Hepatocyte (in vitro differentiated cells): ENCODE data around the gene FHIP1A. TPM values are rescaled to one million over a fixed set of nuclear protein-coding genes. Genes with fewer than 3 reads are reported as not detected.

ENCODE experiments used
- DNase-seq: peaks from one replicate; pipeline ENCODE4 v3.0.0-alpha.2; 2016; ENCODE audit warnings: low spot score
- H2AFZ ChIP-seq: fragments of 200-600 bp; sonication (generic); 2 replicates; pipeline ENCODE4 v1.6.0; 2016; ENCODE audit warnings: antibody characterized with exemption, mild to moderate bottlenecking
- H3K27ac ChIP-seq: fragments of 200-600 bp; sonication (generic); 2 replicates; pipeline ENCODE4 v1.5.1; 2016; ENCODE audit warnings: mild to moderate bottlenecking
- H3K27me3 ChIP-seq: fragments of 200-600 bp; sonication (generic); 2 replicates; pipeline ENCODE4 v1.6.1; 2016
- H3K36me3 ChIP-seq: fragments of 200-600 bp; sonication (generic); replicated peaks from 2 replicates; pipeline ENCODE4 v1.5.1; 2016; ENCODE audit warnings: low read depth; ENCODE audit not compliant: insufficient read depth
- H3K4me1 ChIP-seq: fragments of 200-600 bp; sonication (generic); 2 replicates; pipeline ENCODE4 v1.5.1; 2016; ENCODE audit warnings: mild to moderate bottlenecking, moderate library complexity; ENCODE audit not compliant: insufficient read depth
- H3K4me2 ChIP-seq: fragments of 200-600 bp; sonication (generic); 2 replicates; pipeline ENCODE4 v1.6.0; 2016
- H3K4me3 ChIP-seq: fragments of 200-600 bp; sonication (generic); 2 replicates; pipeline ENCODE4 v1.5.1; 2016; ENCODE audit warnings: mild to moderate bottlenecking
- H3K79me2 ChIP-seq: fragments of 200-600 bp; sonication (generic); 2 replicates; pipeline ENCODE4 v1.6.0; 2017; ENCODE audit warnings: mild to moderate bottlenecking
- H3K9me2 ChIP-seq: fragments of 200-600 bp; sonication (generic); replicated peaks from 2 replicates; pipeline ENCODE4 v1.6.0; 2017; ENCODE audit warnings: mild to moderate bottlenecking; ENCODE audit not compliant: insufficient read depth
- H3K9me3 ChIP-seq: fragments of 200-600 bp; sonication (generic); 2 replicates; pipeline ENCODE4 v1.5.1; 2016; ENCODE audit warnings: low read depth, mild to moderate bottlenecking
- H4K20me1 ChIP-seq: fragments of 200-600 bp; sonication (generic); 2 replicates; pipeline ENCODE4 v1.6.0; 2016; ENCODE audit warnings: mild to moderate bottlenecking; ENCODE audit not compliant: insufficient read depth, poor library complexity, severe bottlenecking
- EZH2 ChIP-seq: fragments of 200-600 bp; sonication (generic); IDR thresholded peaks from 2 replicates; pipeline ENCODE4 v1.6.1; 2016; ENCODE audit warnings: antibody characterized with exemption, mild to moderate bottlenecking, borderline replicate concordance
- EZH2phosphoT487 ChIP-seq: fragments of 200-600 bp; sonication (generic); IDR thresholded peaks from one replicate; pipeline ENCODE4 v1.6.1; 2018; ENCODE audit warnings: antibody characterized with exemption, mild to moderate bottlenecking, low read depth, moderate library complexity; ENCODE audit not compliant: unreplicated experiment, severe bottlenecking
- WGBS: methylation state at CpG from one replicate; pipeline ENCODE4 v1.1.6; 2016; ENCODE audit warnings: low lambda C conversion rate; ENCODE audit errors: missing lambda C conversion rate; 5-methylcytosine and 5-hydroxymethylcytosine counted together
- polyA plus RNA-seq: library from polyadenylated mRNA; unstranded; fragments of >200 nt; fragmentation: Nextera tagmentation; extraction: Ambion mirVana; gene quantifications from 2 replicates; pipeline ENCODE4 v1.2.1, GENCODE V29; 2016
- total RNA-seq: library from RNA; depleted of rRNA; stranded (reverse); fragments of >200 nt; gene quantifications from 2 replicates; pipeline ENCODE4 v1.2.3, GENCODE V29; 2014
- TF ChIP-seq, protein P1 (sequence below): fragments of 200-600 bp; sonication (generic); IDR thresholded peaks from 2 replicates; pipeline ENCODE4 v1.5.1; 2016; ENCODE audit warnings: antibody characterized with exemption, mild to moderate bottlenecking; ENCODE audit not compliant: poor library complexity

The FHIP1A gene
- total and polyA plus RNA-seq, 2 experiments from 2014 or later: 1.8 to 7.1 TPM

DNA sequence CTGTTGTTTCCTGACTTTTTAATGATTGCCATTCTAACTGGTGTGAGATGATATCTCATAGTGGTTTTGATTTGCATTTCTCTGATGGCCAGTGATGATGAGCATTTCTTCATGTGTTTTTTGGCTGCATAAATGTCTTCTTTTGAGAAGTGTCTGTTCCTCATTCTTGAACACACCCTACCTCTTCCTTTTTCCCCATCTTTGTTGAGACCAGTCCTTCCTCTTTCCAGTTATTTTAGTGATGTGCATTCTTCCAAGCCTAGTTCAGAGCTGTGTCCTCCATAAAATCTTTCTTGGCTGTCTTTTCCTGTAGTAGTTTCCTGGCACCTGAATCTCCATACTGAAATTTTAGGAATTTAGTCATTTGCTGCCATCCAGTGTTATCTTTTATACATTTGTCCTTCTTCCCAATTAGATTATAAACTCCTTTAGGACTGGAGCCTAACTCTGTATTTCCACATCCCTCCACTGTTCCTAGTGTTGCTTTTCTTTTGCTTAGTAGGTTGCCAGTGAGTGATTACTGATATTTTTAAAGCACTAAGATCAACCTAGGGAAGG is 11.4 kb downstream of the FHIP1A start:
- TF ChIP-seq EZH2 (no peak), EZH2phosphoT487 (no peak)
- TF ChIP-seq, protein P1, sequence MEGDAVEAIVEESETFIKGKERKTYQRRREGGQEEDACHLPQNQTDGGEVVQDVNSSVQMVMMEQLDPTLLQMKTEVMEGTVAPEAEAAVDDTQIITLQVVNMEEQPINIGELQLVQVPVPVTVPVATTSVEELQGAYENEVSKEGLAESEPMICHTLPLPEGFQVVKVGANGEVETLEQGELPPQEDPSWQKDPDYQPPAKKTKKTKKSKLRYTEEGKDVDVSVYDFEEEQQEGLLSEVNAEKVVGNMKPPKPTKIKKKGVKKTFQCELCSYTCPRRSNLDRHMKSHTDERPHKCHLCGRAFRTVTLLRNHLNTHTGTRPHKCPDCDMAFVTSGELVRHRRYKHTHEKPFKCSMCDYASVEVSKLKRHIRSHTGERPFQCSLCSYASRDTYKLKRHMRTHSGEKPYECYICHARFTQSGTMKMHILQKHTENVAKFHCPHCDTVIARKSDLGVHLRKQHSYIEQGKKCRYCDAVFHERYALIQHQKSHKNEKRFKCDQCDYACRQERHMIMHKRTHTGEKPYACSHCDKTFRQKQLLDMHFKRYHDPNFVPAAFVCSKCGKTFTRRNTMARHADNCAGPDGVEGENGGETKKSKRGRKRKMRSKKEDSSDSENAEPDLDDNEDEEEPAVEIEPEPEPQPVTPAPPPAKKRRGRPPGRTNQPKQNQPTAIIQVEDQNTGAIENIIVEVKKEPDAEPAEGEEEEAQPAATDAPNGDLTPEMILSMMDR: no peak
- Histone ChIP-seq H3K9me2 (no peaks in the 10 kb centered on the region), H3K79me2 (peaks cover 45% of the 10 kb centered on the region), H3K4me1 (no peaks in the 10 kb centered on the region), H3K4me3 (no peak overlapping the region), H3K4me2 (no peak overlapping the region), H2AFZ (no peak overlapping the region), H3K27ac (no peak overlapping the region), H3K27me3 (no peaks in the 10 kb centered on the region), H3K36me3 (no peaks in the 10 kb centered on the region), H4K20me1 (no peaks in the 10 kb centered on the region), H3K9me3 (no peaks in the 10 kb centered on the region)
- no peak for DNase-seq

DNA sequence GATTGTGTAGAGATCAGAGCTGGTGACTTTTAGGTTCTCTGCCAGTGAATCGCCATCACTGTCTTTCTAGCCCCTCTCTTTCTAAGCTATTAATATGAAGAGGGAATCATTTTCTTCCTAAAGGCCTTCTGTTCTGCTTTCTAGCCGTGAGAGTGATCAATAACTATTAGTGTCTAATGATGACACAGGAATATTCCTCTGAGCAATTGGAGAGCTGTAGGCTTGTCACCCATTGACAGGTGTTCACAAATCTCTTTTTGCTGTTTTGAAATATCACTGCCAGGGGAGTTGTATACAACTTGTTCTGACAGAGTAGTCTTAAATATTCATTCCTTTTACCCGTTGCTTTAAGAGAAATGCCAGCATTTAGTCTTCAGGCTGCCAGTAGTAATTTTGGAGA is 13.9 kb downstream of the FHIP1A start:
- no peak for DNase-seq
- no peaks in the 10 kb centered on the region for H3K9me2 ChIP-seq
- peaks cover 33% of the 10 kb centered on the region for H3K79me2 ChIP-seq
- H3K4me2 ChIP-seq: no peak overlapping the region
- H3K4me1 ChIP-seq: no peaks in the 10 kb centered on the region
- no peaks in the 10 kb centered on the region for H3K27me3 ChIP-seq
- no peak overlapping the region for H3K4me3 ChIP-seq
- H2AFZ ChIP-seq: no peak overlapping the region
- TF ChIP-seq EZH2phosphoT487 (no peak), EZH2 (no peak)
- TF ChIP-seq, protein P1: no peak
- H4K20me1 ChIP-seq: no peaks in the 10 kb centered on the region
- WGBS: 87% methylated on average over 3 of the region's 3 CpGs
- H3K36me3 ChIP-seq: no peaks in the 10 kb centered on the region
- H3K9me3 ChIP-seq: no peaks in the 10 kb centered on the region
- H3K27ac ChIP-seq: no peak overlapping the region

DNA sequence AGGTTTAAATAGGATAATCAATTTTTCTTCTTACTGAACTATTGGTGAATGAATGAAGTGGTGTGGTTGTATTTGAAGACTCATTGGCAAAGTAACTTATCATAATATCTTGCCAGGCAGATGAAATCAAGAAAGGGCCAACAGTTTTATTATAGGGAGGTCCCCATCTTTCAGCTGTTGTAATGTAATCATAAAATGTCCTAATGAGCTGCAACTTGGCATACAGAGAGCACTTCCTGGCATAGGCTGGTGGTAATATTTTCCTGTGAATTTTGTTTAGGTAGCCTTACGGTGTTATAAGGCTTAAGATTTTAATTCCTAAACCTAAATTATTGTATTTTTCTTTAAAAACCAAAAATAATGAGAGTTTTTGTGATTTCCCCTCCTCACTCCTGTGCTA is 17.5 kb downstream of the FHIP1A start:
- no peak for DNase-seq
- Histone ChIP-seq H4K20me1 (no peaks in the 10 kb centered on the region), H3K36me3 (no peaks in the 10 kb centered on the region), H3K9me3 (no peaks in the 10 kb centered on the region), H3K27ac (no peak overlapping the region), H3K9me2 (no peaks in the 10 kb centered on the region), H3K27me3 (no peaks in the 10 kb centered on the region), H3K79me2 (peaks cover 22% of the 10 kb centered on the region), H3K4me3 (no peak overlapping the region), H2AFZ (no peak overlapping the region), H3K4me1 (peaks cover 3% of the 10 kb centered on the region), H3K4me2 (no peak overlapping the region)
- WGBS: 78% methylated on average over 1 of the region's 1 CpG
- TF ChIP-seq, protein P1: no peak
- TF ChIP-seq EZH2 (no peak), EZH2phosphoT487 (no peak)

DNA sequence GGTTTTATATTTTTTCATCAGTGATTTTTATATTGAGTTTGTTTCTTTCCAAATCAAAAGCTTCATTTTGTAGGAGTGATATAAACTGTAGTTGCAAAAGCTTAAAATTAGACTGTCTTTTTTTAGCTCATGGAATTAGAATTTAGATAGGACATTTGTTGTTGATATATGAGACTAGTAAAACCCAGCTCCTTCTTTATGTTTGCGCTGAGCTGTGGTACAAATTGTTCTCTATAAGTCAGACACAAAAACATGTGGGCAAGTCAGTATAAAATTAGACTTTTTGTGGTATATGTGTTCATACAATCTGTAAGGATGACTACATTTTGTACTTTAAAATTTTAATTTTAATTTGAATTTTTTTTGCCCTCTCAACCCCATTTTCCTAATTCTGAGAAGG is 18.3 kb downstream of the FHIP1A start:
- Histone ChIP-seq H3K9me3 (no peaks in the 10 kb centered on the region), H3K4me1 (peaks cover 3% of the 10 kb centered on the region), H3K36me3 (no peaks in the 10 kb centered on the region), H3K27me3 (no peaks in the 10 kb centered on the region), H4K20me1 (no peaks in the 10 kb centered on the region), H3K9me2 (no peaks in the 10 kb centered on the region), H3K4me3 (no peak overlapping the region), H3K27ac (no peak overlapping the region), H2AFZ (no peak overlapping the region), H3K79me2 (peaks cover 16% of the 10 kb centered on the region), H3K4me2 (no peak overlapping the region)
- no peak for DNase-seq
- TF ChIP-seq, protein P1: no peak
- TF ChIP-seq EZH2phosphoT487 (no peak), EZH2 (no peak)
- 80% methylated on average over 1 of the region's 1 CpG for WGBS
